Endothelial cell of umbilical vein (primary cell): ENCODE data around the gene RFX2. TPM values are rescaled to one million over a fixed set of nuclear protein-coding genes. Genes with fewer than 3 reads are reported as not detected.

Experiments
- BruUV-seq: library from RNA; stranded (reverse); fragments of 400-500 nt; replicated peaks from 2 replicates; lab custom pipeline; 2021; lab: Mats Ljungman, UMichigan
- CTCF ChIA-PET: fragments of 300-600, 350-600 bp; sonication (Branson Sonifier 250); formaldehyde crosslinking; loops from one replicate; lab custom pipeline; 2021; ENCODE audit warnings: antibody characterized with exemption, inconsistent platforms; lab: Charles Lee
- POLR2A ChIA-PET: fragments of 300-600, 350-600 bp; sonication (Branson Sonifier 250); formaldehyde crosslinking; loops from one replicate; lab custom pipeline; 2021; ENCODE audit warnings: antibody characterized with exemption, inconsistent platforms; lab: Charles Lee
- DNase-seq: peaks from one replicate; pipeline ENCODE4 v3.0.0-alpha.2; 2011; ENCODE audit warnings: low read depth, low spot score
- FAIRE-seq: peaks from 2 replicates; lab custom pipeline; 2011; peaks lifted over from hg19 to GRCh38; lab: Jason Lieb, UNC
- H2AFZ ChIP-seq: 2 replicates; pipeline ENCODE4 v1.6.0; 2012; ENCODE audit warnings: low read depth, low read length, control low read depth, inconsistent platforms
- H3K27ac ChIP-seq: 2 replicates; pipeline ENCODE4 v1.5.1; 2011; ENCODE audit warnings: low read depth, mild to moderate bottlenecking, control low read depth, low read length, moderate library complexity; ENCODE audit not compliant: insufficient read depth
- H3K27me3 ChIP-seq, 2 experiments: 2 replicates each; pipeline versions ENCODE4 v1.6.0 to v1.6.1; 2011; ENCODE audit warnings: low read length in 2 of 2, mixed read lengths in 1 of 2; ENCODE audit not compliant: control insufficient read depth in 2 of 2, insufficient read depth in 2 of 2
- H3K36me3 ChIP-seq, 2 experiments: 2 replicates in 1 of 2; 3 replicates in 1 of 2; pipeline ENCODE4 v1.5.1; 2011; ENCODE audit warnings: low read length in 2 of 2, mild to moderate bottlenecking in 1 of 2, moderate library complexity in 1 of 2; ENCODE audit not compliant: control insufficient read depth in 2 of 2, insufficient read depth in 2 of 2; ENCODE audit errors: extremely low read depth in 1 of 2
- H3K4me1 ChIP-seq: 3 replicates; pipeline ENCODE4 v1.5.1; 2011; ENCODE audit warnings: mild to moderate bottlenecking, low read length; ENCODE audit not compliant: control insufficient read depth, insufficient read depth; ENCODE audit errors: extremely low read depth
- H3K4me2 ChIP-seq: 2 replicates; pipeline ENCODE4 v1.6.1; 2011; ENCODE audit warnings: low read length, control low read depth, mixed read lengths; ENCODE audit not compliant: insufficient read depth
- H3K4me3 ChIP-seq, 3 experiments: fragments of 200-600 bp in 1 of 3; sonication (generic), shearing (Covaris generic) in 1 of 3; replicated peaks in 1 of 3; 2 replicates each; pipeline ENCODE4 v1.5.1; 2011 to 2016; ENCODE audit warnings: control low read depth in 3 of 3, low read length in 3 of 3, mild to moderate bottlenecking in 2 of 3, inconsistent platforms in 1 of 3, low read depth in 1 of 3, moderate library complexity in 1 of 3; ENCODE audit not compliant: insufficient read depth in 1 of 3
- H3K79me2 ChIP-seq: 2 replicates; pipeline ENCODE4 v1.6.0; 2012; ENCODE audit warnings: low read length, inconsistent platforms; ENCODE audit not compliant: control insufficient read depth, insufficient read depth
- H3K9ac ChIP-seq: replicated peaks from 2 replicates; pipeline ENCODE3; 2011; ENCODE audit warnings: low read length, control low read depth; ENCODE audit not compliant: insufficient read depth; ENCODE audit errors: extremely low read depth
- H3K9me1 ChIP-seq: replicated peaks from 3 replicates; pipeline ENCODE4 v1.6.0; 2011; ENCODE audit warnings: mild to moderate bottlenecking, low read length; ENCODE audit not compliant: control insufficient read depth, insufficient read depth; ENCODE audit errors: extremely low read depth
- H3K9me3 ChIP-seq: replicated peaks from 2 replicates; pipeline ENCODE4 v1.5.1; 2012; ENCODE audit warnings: low read length, inconsistent platforms; ENCODE audit not compliant: control insufficient read depth, insufficient read depth
- H4K20me1 ChIP-seq: replicated peaks from 2 replicates; pipeline ENCODE3; 2011; ENCODE audit warnings: mild to moderate bottlenecking, low read length; ENCODE audit not compliant: control insufficient read depth, insufficient read depth; ENCODE audit errors: extremely low read depth
- EZH2 ChIP-seq: IDR thresholded peaks from 2 replicates; pipeline ENCODE4 v1.6.1; 2012; ENCODE audit warnings: borderline replicate concordance, low read depth, mild to moderate bottlenecking, moderate library complexity, low read length, inconsistent platforms; ENCODE audit not compliant: severe bottlenecking
- FOS ChIP-seq: IDR thresholded peaks from 2 replicates; pipeline ENCODE4 v1.6.1; 2011; ENCODE audit warnings: mild to moderate bottlenecking, low read length, moderate library complexity, borderline replicate concordance; ENCODE audit not compliant: insufficient read depth
- GATA2 ChIP-seq: IDR thresholded peaks from 2 replicates; pipeline ENCODE4 v1.7.0; 2011; ENCODE audit warnings: low read depth, mild to moderate bottlenecking, moderate library complexity, mixed read lengths, low read length; ENCODE audit not compliant: insufficient read length, insufficient read depth
- JUN ChIP-seq: IDR thresholded peaks from 2 replicates; pipeline ENCODE4 v1.6.1; 2011; ENCODE audit warnings: borderline replicate concordance, low read depth; ENCODE audit not compliant: insufficient read length, insufficient read depth
- POLR2A ChIP-seq: IDR thresholded peaks from 2 replicates; pipeline ENCODE4 v1.6.1; 2012; ENCODE audit warnings: low read depth, mild to moderate bottlenecking, control low read depth, low read length
- POLR2AphosphoS5 ChIP-seq: IDR thresholded peaks from 2 replicates; pipeline ENCODE4 v1.6.1; 2012; ENCODE audit warnings: low read depth, mild to moderate bottlenecking, control low read depth, low read length, moderate library complexity; ENCODE audit not compliant: insufficient read depth
- dilution Hi-C: fragments of 300-500 bp; cut with MboI; formaldehyde crosslinking; loops from one replicate; pipeline ENCODE4 v1.15.0; 2019; ENCODE audit warnings: low sequenced_read_pairs; ENCODE audit not compliant: extremely low pct_ligation_motif_present
- intact Hi-C: fragments of 100-400 bp; cut with micrococcal nuclease; formaldehyde crosslinking; loops from one replicate; pipeline ENCODE4 v1.10.0; 2022
- polyA plus RNA-seq, 4 experiments: library from polyadenylated mRNA; depleted of rRNA in 3 of 4; stranded (reverse) in 3 of 4; unstranded in 1 of 4; fragments of >200 nt; gene quantifications; 2 replicates each; pipeline versions ENCODE4 v1.2.1 to v1.2.3, GENCODE V29; 2011 to 2012; ENCODE audit warnings: missing spikeins in 1 of 4
- total RNA-seq: library from RNA; stranded (reverse); gene quantifications from 2 replicates; pipeline ENCODE4 v1.2.3, GENCODE V29; 2021
- TF ChIP-seq, protein P1 (sequence below), 2 donors: IDR thresholded peaks; 1 replicate in 1 of 2; 2 replicates in 1 of 2; pipeline ENCODE4 v1.5.1; 2011; ENCODE audit warnings: low read length in 2 of 2, mild to moderate bottlenecking in 2 of 2, moderate library complexity in 2 of 2, control low read depth in 1 of 2, inconsistent platforms in 1 of 2, low read depth in 1 of 2; ENCODE audit not compliant: insufficient read depth in 1 of 2; ENCODE audit errors: extremely low read depth in 1 of 2

The RFX2 gene
- total and polyA plus RNA-seq, 2 donors (not counting 3 experiments of a cell fraction or from before 2014, with no cell fraction given): 16.1 to 19.0 TPM

DNA sequence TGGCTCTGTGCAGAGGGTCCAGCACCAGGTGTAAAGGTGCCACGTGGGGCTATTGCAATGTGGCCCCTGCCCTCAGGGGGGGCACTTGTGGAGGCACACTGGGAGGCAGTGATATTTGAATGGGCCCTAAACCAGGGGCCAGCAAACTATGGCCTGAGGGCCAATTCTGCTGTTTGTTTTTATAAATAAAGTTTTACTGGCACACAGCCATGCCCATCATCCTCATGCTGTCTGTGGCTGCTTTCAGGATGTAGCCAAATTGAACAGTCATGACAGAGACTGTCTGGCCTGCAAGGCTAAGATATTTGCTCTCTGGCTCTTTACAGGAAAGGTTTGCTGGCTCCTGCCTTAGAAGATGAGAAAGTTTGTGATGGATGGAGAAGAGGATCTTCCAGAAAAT lies 98.5 kb downstream of the RFX2 start:
- Histone ChIP-seq H3K9ac (no peak overlapping the region), H3K9me1 (no peaks in the 10 kb centered on the region), H3K36me3 (peaks cover 0 to 6% of the 10 kb centered on the region in 2 experiments), H3K9me3 (no peaks in the 10 kb centered on the region), H3K4me2 (no peak overlapping the region), H3K27ac (no peak overlapping the region), H3K4me3 (no peak overlapping the region), H2AFZ (no peak overlapping the region), H3K4me1 (peaks cover 14% of the 10 kb centered on the region), H3K79me2 (no peaks in the 10 kb centered on the region), H4K20me1 (no peaks in the 10 kb centered on the region), H3K27me3 (no peaks in the 10 kb centered on the region)
- no TSS peak for BruUV-seq
- ChIA-PET CTCF (interaction anchor here (1.3 to 4.4 kb wide), 3 partner anchors 10 to 43 kb away, joined by 3 to 24 read pairs (median 7); no protein-coding TSS in a partner anchor), POLR2A (no interaction called here)
- intact Hi-C loops (no loop called here), dilution Hi-C loops (no loop called here)
- TF ChIP-seq EZH2 (no peak), FOS (no peak), POLR2AphosphoS5 (no peak), POLR2A (no peak), JUN (no peak), GATA2 (no peak)
- TF ChIP-seq, protein P1, sequence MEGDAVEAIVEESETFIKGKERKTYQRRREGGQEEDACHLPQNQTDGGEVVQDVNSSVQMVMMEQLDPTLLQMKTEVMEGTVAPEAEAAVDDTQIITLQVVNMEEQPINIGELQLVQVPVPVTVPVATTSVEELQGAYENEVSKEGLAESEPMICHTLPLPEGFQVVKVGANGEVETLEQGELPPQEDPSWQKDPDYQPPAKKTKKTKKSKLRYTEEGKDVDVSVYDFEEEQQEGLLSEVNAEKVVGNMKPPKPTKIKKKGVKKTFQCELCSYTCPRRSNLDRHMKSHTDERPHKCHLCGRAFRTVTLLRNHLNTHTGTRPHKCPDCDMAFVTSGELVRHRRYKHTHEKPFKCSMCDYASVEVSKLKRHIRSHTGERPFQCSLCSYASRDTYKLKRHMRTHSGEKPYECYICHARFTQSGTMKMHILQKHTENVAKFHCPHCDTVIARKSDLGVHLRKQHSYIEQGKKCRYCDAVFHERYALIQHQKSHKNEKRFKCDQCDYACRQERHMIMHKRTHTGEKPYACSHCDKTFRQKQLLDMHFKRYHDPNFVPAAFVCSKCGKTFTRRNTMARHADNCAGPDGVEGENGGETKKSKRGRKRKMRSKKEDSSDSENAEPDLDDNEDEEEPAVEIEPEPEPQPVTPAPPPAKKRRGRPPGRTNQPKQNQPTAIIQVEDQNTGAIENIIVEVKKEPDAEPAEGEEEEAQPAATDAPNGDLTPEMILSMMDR (IDR thresholded peaks at IDR 0.05; ENCODE audit: extremely low read depth in 1 of 2, insufficient read depth in 1 of 2, low read depth in 1 of 2, low read length in 2 of 2): no peak
- DNase-seq: no peak
- no peak for FAIRE-seq
